ENCODE results near the gene IFRD2. TPM values are rescaled to one million over a fixed set of nuclear protein-coding genes. Genes with fewer than 3 reads are reported as not detected.

The IFRD2 gene
- polyA plus RNA-seq, 1 experiment = 19.3 TPM

DNA sequence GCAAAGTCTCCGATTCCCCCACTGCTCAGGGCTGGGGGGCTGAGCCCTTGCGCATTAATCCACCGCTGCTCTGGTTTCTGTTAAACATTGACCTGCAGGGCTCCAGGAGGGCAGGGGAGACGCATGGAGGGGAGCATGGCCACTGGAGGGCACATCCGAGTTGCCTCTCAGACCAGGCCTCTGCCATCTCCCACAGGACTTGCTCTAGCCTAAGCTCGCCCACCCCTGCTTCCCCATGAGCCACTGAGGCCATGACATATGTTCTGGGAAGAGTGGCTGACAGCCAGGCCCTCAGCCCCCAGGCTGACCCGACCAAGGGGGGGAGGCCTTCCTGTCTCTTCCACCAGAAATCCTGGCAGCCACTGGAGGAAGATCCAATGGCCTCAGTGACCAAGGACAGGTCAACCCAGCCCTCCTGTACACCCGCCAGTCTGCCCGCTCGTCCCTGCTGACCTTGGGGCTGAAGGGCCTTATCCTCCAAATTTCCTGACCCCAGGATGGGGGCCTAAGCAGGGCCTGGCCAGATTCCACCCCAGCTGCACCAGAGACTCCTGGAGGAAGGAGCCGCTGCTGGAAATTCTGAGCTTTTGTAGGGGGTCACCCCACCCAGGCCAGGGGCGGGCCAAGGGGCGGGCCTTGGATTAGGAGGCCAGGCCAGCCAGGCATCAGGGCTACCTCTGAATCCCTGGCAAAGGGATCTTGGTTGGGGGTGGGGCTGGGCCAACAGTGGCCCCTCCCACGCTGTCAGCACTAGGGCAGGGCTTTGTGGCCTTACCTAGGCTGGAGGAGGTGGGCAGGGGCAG, 11.0 kb upstream of the IFRD2 start, which contains the start of gene HYAL1:
Gene HYAL1, minus strand, starts transcription at position 562 of the 803 bp plus-strand sequence. CDS start 618 bp downstream, outside the sequence.
- Histone ChIP-seq H3K27me3 (ENCODE audit: control insufficient read depth, insufficient read depth, low read length) (no peaks in the 10 kb centered on the region), H3K27ac (ENCODE audit: low read depth, low read length) (no peak within 1 kb of the TSS), H3K9me3 (ENCODE audit: control insufficient read depth, insufficient read depth, low read length) (peaks cover 17% of the 10 kb centered on the region), H3K4me3 (ENCODE audit: low read depth, low read length) (no peak within 1 kb of the TSS)
- ChIA-PET CTCF (no interaction called here), POLR2A (no interaction called here)
- TF ChIP-seq, protein P1, sequence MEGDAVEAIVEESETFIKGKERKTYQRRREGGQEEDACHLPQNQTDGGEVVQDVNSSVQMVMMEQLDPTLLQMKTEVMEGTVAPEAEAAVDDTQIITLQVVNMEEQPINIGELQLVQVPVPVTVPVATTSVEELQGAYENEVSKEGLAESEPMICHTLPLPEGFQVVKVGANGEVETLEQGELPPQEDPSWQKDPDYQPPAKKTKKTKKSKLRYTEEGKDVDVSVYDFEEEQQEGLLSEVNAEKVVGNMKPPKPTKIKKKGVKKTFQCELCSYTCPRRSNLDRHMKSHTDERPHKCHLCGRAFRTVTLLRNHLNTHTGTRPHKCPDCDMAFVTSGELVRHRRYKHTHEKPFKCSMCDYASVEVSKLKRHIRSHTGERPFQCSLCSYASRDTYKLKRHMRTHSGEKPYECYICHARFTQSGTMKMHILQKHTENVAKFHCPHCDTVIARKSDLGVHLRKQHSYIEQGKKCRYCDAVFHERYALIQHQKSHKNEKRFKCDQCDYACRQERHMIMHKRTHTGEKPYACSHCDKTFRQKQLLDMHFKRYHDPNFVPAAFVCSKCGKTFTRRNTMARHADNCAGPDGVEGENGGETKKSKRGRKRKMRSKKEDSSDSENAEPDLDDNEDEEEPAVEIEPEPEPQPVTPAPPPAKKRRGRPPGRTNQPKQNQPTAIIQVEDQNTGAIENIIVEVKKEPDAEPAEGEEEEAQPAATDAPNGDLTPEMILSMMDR (IDR thresholded peaks at IDR 0.05; ENCODE audit: low read depth, low read length) = no peak; the same call in 1 of the 2 replicates
- no peak for DNase-seq (ENCODE audit: low read depth, low spot score)

DNA sequence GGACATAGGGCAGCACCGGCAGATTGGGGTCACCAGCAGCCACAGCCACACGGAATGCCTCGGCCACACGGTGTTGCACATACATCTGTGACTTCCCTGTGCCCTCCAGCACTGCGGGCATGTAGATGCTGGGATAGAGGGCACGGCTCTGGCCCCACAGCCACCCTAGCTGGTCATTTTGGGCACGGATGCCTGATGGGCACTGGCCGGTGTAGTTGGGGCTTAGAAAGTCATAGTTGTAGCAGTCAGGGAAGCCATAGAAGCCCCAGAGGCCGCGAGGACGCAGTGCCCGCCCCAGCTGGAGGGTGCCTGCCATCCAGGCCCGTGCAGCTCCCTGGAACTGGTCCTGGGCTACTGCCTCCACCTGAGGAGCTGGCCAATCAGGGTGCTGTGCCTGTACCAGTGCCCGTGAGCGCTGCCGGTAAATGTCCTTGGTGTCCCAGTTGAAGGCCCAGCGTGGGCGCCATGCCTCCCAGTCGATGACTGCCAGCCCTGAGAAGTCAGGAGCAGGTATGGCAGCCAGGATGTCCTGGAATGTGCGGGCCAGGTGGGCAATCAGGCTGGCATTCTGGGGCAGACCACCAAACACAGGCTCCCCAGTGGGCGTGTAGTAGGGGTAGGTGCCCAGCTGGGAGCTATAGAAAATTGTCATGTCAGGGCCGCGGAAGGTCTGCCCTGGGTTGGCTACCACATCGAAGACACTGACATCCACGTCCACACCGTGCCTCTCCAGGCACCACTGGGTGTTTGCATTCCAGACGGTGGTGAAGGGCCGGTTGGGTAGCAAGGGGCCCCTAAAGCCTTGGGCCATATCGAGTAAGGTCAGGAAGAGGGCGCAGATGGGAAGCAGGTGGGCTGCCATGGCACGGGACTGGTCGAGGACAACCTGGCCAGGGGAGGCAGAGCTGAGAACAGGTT, 10.1 kb upstream of the IFRD2 start:
- no peak overlapping the region for H3K27ac ChIP-seq (ENCODE audit: low read depth, low read length)
- POLR2A ChIA-PET = no interaction called here
- TF ChIP-seq, protein P1 (IDR thresholded peaks at IDR 0.05; ENCODE audit: low read depth, low read length) = no peak
- H3K27me3 ChIP-seq (ENCODE audit: control insufficient read depth, insufficient read depth, low read length) = no peaks in the 10 kb centered on the region
- CTCF ChIA-PET = no interaction called here
- DNase-seq (ENCODE audit: low read depth, low spot score) = no peak
- H3K9me3 ChIP-seq (ENCODE audit: control insufficient read depth, insufficient read depth, low read length) = peaks cover 9% of the 10 kb centered on the region
- H3K4me3 ChIP-seq (ENCODE audit: low read depth, low read length) = no peak overlapping the region

DNA sequence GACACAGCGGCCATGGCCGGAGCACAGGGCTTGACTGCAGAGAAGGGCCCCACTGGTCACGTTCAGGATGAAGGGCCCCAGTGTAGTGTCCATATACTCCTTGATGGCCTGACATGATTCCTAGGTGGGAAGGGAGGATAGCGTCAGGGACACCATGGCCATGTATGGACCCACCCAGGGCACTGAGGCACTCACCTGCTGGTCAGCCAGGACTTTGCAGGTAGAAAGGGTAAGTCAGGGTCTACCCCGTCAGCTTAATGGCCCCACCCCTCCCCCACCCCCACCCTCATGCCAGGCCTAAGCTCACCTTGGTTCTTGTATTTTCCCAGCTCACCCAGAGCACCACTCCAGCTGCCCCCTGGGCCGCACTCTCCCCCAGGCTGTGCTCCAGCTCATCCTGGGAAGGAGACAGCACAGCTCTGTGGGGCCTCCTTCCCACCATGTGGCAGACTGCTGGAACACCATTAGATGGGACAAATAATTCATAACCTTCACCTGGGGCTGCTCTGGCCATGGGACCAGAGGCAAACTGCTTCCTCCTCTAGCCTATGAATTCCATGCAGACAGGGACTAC, 8.5 kb upstream of the IFRD2 start:
- no peak overlapping the region for H3K27ac ChIP-seq (ENCODE audit: low read depth, low read length)
- TF ChIP-seq, protein P1 (IDR thresholded peaks at IDR 0.05; ENCODE audit: low read depth, low read length) = no peak
- ChIA-PET CTCF (interaction anchor here (1.0 kb wide), 1 partner anchor 54 kb away, joined by 3 read pairs; no protein-coding TSS in a partner anchor), POLR2A (no interaction called here)
- no peaks in the 10 kb centered on the region; the same call in 1 of the 2 replicates for H3K9me3 ChIP-seq (ENCODE audit: control insufficient read depth, insufficient read depth, low read length)
- no peak for DNase-seq (ENCODE audit: low read depth, low spot score)
- H3K4me3 ChIP-seq (ENCODE audit: low read depth, low read length) = no peak overlapping the region
- no peaks in the 10 kb centered on the region for H3K27me3 ChIP-seq (ENCODE audit: control insufficient read depth, insufficient read depth, low read length)

DNA sequence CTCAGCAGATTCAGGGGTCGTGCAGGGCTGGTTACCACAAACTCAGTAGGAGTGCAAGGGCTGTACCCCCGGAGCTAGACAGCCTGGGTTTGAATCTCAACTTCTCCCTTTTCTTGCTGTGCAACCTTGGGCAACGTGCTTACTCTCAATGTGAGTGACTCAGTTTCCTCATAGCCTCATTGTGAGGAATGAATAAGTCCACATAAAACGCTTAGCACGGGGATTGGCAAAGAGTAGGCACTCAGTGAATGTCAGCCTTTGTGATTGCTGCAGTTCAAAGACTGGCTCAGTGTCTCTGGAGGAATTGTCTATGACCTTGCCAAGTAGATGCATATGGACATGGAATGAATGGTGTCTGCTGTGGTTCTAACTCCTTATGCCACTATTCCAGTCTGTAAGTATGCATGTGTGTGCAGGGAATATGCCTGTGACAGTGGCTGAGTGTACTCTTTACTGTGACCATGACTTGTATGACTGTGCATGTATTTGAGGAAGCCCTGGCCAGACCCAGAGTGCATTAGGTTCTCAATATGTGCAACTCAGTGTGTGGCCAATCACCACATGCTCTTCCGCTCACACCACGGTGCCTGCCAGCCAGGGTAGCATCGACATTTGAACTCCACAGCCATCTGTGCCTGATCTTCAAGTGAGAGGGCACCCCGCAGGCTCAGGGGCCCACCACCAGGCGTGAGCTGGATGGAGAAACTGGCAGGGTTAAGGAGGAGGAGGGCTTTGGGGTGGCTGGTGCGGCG, 7.9 kb upstream of the IFRD2 start:
- Histone ChIP-seq H3K4me3 (ENCODE audit: low read depth, low read length) (peak overlapping the region; percentile 66), H3K9me3 (ENCODE audit: control insufficient read depth, insufficient read depth, low read length) (no peaks in the 10 kb centered on the region; the same call in 1 of the 2 replicates), H3K27ac (ENCODE audit: low read depth, low read length) (peak overlapping the region; percentile 25), H3K27me3 (ENCODE audit: control insufficient read depth, insufficient read depth, low read length) (no peaks in the 10 kb centered on the region)
- ChIA-PET POLR2A (interaction anchor here (0.5 to 1.3 kb wide), 9 partner anchors 15 to 1272 kb away, joined by 3 to 5 read pairs (median 4); partner anchors contain the start of genes CYB561D2, GNAI2 and NPRL2), CTCF (interaction anchor here (1.4 to 1.5 kb wide), 2 partner anchors 24 to 54 kb away, joined by 5 to 10 read pairs; no protein-coding TSS in a partner anchor)
- TF ChIP-seq, protein P1 (IDR thresholded peaks at IDR 0.05; ENCODE audit: low read depth, low read length) = no peak
- no peak for DNase-seq (ENCODE audit: low read depth, low spot score)
